HG03432 (cell line): ENCODE results near the gene CMTR1.
"Not testable (repeated sequence)": the region's sequence is repeated elsewhere in the genome, so short reads cannot be mapped to it uniquely, and the experiment has no call there.

ENCODE experiments used
- ATAC-seq: cut with Tn5 transposase; IDR thresholded peaks from one replicate; pipeline ENCODE4 v1.9.1; 2021; ENCODE audit warnings: mild to moderate bottlenecking, moderate library complexity; ENCODE audit not compliant: unreplicated experiment

Gene CMTR1

DNA sequence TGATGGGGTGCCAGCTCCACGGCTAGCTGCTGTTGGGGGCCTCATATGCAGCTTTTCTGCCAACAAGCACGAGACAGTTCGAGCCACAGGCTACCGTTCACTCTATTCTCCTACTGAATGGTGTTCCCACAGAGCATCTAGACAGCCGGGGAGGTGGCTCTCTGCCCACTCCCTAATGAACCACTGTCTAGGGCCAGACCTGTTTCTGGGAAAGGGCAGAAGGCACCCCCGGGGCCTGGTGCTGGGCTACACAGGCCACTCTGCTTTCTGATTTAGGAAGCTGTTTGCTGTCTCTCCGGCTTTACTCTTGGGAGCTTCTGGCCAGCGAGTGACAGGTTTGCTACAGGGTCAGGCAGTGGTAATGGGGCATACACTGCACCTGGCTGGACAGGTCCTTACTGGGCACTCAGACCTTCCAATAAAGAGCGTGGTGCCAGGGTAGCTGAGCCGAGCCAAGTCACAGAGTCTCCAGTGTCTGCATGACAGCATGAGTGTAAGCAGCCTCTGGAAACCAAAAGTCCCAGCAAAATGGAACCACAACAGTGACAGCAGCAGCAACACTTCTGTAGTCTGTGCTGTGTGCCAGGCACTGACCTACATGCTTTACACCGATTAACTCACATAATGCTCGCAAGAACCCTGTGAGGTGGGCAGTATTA is 58.3 kb downstream of the CMTR1 start:
- ATAC-seq, result no peak

- no peak for ATAC-seq
These were observed 58.8 kb downstream of the CMTR1 start for GRCh38 chr6:37491830-37492208.

DNA sequence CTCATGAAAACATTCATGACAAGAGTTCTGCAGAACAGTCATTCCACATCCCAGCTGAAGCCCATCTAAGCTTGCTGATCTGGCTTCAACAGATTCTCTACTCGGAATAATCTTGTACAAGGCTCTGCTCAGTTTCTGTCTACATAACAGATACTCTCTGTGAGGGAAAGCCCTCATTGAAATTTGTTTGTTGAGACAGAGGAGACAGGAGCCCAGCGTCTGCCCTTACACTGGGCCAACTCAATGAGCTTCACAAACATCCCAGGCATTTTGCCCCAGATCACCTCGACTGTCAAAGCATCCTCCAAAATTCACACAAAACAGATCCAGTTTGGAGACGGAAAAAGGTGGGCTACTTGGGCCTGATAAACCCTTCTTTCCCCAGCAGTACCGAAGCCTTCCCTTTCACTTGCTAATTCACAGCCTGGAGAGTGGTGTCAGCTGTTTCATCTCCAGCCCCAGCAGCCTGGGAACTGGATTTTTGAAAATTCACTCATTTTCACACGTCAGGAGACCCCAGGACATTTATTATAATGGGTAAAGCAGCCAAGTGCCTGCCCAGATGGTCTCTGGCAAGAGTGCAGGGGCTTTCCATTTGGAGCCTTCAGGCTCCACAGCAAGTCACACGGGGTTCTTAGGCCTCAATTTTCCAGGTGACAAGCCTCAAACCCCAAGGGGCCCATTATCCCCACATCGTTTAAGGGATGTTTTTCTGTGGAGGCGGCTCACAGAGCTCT is 59.4 kb downstream of the CMTR1 start:
- no peak for ATAC-seq

DNA sequence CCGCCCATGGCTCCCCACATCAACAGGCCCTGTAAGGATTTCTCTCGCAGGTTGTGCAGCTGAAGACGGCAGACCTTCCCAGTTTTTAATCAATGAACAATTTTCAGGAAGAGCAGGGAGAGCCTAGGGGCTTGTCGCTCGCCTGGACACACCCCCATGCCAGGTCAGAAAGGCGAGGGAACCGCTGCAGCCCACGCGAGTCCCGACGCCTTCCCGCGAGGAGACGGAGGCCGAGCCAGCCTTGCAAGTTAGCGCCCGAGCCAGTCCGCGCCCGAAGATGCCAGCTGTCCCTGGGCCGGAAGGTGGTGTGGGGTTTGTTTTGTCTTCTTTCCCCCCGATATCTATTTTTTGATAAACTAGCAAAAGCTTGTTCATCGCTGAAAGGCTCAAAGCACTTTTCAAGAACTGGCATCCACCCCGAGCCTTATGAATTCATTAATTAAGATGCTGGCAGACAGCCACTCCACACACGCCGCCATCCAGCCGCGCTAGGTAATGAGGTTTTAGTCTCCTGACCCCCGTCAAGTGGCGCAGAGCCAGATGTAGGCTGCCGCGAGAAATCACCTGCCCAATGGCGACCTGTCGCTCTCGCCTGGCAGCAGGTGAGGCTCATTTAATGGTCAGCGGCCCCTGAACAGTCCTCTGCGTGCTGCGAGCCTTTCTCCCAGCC is 60.1 kb downstream of the CMTR1 start:
- no peak for ATAC-seq

- ATAC-seq, result no peak
These were observed 60.6 kb downstream of the CMTR1 start for GRCh38 chr6:37493661-37493995.

GRCh38 chr6:37495244-37495934 is 62.4 kb downstream of the CMTR1 start:
- ATAC-seq, result no peak

DNA sequence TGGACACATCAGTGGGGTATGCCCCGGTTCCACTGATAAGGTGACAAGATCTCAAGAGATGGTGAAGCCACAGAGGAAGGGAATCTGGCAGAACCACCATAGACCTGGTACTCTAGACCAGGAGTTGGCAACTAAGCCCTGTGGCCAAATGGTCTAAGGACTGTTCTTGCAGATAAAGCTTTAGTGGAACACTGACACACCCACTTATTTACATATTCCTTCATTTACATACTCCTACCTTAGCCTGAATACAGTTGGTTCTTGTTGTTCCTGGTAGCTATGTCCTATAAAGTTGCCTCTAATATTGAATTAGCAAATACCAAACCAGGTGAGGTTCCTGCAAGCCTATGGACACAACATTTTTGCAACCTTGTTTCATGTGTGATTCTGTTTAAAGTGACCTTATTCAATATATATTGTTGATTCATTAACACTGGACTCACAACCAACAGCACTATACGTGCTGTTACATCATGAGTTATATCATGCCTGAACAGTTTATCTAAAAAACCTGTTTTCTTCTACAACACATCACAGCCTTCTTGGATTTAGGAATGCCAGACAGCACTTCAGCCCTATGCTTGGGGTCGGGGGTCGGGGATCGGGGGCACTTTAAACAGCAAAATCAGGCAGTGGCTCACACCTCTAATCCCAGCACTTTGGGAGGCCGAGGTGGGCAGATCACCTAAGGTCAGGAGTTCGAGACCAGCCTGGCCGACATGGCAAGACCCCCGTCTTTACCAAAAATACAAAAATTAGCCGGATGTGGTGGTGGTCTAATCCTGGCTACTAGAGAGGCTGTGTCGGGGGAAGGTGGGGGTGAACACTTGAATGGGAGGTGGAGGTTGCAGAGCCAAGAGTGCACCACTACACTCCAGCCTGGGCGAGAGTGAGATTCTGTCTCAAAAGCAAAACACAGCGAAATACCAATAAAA is 64.2 kb downstream of the CMTR1 start:
- no peak for ATAC-seq

DNA sequence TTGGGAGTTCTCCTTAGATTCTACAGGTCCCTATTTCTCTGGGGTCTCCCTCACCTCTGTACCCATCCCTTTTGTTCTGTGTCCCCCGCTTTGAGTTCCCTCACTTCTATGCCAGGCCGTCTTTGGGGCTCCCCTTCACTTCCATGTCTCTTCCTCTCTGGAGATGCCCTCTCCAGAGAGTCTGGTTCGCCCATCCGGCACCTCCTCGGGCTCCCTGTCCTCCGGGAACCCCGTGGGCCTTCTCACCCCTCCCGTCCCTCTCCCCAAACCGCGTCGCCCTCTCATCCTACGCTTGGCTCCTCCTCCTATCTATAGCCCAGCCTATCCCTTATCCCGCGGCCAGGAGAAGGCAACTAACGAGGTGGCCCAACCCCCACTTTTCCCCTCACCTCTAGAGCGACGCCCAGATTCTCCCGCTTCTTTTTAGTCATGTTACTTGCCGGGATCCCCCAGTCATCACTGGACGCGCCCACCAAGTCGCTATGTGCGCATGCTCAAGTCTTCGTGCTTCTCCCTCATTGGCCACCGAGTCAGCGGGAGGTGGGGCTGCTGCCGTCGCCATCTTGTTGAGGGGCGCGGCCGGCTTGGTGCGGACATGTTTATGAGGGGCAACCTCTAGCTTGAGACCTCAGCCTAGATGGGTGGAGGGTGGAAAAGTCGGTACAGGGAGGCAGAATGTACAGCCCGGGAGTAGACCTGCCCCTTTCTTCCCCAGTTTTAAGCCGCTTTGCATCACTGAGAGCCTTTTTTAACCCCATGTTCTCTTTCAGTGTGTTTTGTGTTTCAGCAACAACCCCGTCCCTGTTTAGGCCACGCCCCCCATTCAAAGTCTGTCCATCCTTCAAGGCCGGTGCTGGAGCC is 66.6 kb downstream of the CMTR1 start, which contains the start of gene CCDC167:
CCDC167 (minus strand) TSS at position 461 of the 861 bp plus-strand sequence; CDS start at position 431, 30 bp downstream.
- ATAC-seq, result peak; percentile 86

DNA sequence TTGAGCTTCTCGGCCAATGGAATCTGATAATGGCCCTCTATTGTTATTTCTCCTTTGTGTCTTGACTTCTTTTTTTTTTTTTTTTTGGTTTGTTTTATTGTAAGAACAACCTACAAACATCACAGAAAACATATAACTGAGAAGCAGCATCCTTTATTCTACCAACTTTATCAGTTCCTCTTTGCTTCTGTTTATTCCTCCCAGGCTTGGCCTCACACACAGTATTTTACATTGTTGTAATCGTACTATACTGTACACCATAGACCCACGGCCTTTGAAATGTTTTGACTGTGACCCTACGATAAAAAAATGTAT is 67.2 kb downstream of the CMTR1 start:
- no peak for ATAC-seq

GRCh38 chr6:37500904-37501303 is 67.9 kb downstream of the CMTR1 start:
- not testable (repeated sequence) for ATAC-seq

DNA sequence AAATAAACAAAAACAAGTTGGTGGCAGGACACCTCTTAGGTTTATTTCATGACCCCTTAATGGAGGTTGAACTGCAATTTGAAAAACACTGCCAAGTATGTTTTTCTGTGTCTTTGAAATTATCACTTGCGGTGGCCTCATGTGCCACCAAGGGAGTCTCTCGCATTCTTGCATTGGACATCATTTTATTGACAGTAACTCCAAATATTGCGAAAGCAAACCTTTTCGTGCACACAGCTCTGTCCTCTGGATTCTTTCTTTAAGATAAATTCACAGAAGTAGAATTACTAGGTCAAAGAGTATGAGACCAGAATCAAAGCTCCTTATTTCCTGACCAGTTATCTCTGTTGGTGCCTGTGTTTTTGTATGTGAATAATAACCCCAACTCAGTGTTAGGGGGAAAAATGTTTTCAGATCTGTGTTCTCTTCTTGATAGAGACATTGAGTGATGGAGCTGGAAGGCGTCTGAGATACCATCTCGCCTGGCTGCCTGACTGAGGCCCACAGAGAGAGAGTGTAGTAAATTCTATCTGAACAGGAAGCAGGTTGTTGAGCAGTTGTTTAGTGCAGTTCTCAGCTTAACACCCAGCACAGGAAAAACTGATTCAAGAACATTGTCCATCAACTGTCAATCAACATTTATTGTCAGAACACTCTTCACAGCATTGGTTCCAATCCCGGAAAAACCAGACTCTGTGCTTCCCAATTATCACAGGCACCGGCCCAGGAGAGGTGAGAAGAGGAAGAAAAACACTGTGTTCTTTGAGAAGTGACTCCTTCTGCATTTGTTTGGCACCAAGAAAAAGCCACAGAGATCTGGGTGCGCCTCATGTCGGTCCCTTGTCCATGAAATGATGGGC is 68.8 kb downstream of the CMTR1 start:
- no peak for ATAC-seq

DNA sequence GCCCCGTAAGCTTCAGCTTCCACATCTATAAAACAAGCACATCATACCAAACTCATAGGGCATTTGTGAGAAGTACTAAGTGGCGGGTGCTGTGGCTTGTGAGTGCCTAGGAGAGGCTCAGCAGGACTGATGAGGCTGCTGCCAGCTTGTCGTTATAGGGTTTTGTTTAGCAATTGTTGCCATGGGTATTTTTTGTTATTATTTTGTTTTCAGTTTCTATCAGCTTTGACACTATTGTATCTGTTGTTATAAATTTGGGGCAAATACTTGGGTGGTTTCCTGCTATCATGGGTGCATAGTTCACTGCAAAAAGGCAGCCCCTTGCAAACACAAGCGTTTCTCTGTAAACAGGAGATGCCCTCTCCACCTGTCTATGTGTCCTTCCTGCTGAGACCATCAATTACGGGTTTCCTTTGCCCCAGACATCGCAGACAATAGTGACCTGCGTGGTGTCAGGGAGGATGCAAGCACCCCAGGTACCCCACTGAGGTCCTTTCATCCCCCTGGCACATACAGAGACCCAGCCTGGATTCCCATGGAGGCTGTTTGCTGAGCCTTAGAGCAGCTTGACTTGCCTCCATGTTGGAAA is 69.8 kb downstream of the CMTR1 start:
- peak; percentile 28 for ATAC-seq

GRCh38 chr6:37503309-37503965 is 70.4 kb downstream of the CMTR1 start:
- ATAC-seq, result no peak

GRCh38 chr6:37504024-37504423 is 71.0 kb downstream of the CMTR1 start:
- no peak for ATAC-seq

- ATAC-seq, result no peak
These were observed 73.5 kb downstream of the CMTR1 start for GRCh38 chr6:37506479-37506878.

DNA sequence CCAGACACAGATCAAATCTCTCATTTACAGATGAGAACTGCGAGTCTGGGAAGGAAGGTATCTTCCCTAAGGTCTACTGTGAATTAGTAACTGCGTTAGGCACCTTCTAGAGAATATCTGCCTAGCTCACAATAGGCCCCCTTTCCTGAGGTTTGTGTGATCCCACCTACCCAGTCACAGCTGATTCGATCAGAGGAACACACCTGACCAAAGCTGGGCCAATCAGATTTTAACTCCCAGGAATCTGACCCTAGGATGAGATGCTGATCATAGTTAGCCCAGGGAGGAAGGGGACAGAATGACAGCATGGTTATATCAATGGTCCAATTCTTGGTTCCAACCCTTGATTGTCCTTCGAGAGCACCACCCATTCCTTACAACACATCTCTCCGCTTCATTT is 74.1 kb downstream of the CMTR1 start:
- no peak for ATAC-seq

- ATAC-seq, result no peak
These were observed 74.8 kb downstream of the CMTR1 start for GRCh38 chr6:37507690-37508421.
